Placental epithelial cell (primary cell): Measurements from ENCODE around the gene C6orf141. TPM values are rescaled to one million over a fixed set of nuclear protein-coding genes. Genes with fewer than 3 reads are reported as not detected.

Experiments
- total RNA-seq: library from RNA; depleted of rRNA; stranded (reverse); fragments of >200 nt; gene quantifications from 2 replicates; pipeline ENCODE4 v1.2.3, GENCODE V29; 2012

The C6orf141 gene
- not detected in 2 replicates for total RNA-seq

GRCh38 chr6:49550492-49551077 lies at the start of gene C6orf141:
Gene C6orf141 (plus strand): TSS chr6:49550668. CDS start chr6:49550793, 125 bp downstream.

Other genes starting within 250 kb of the C6orf141 start
- gene MMUT, start 87.4 kb upstream of the C6orf141 start, total RNA-seq = 8.6 and 11.9 TPM in 2 replicates
- gene CENPQ, start 87.3 kb upstream of the C6orf141 start, total RNA-seq = 3.7 and 3.9 TPM in 2 replicates
- not detected in 2 replicates for gene GLYATL3, start 50.7 kb upstream of the C6orf141 start, total RNA-seq
- not detected in 2 replicates for gene RHAG, start 86.2 kb downstream of the C6orf141 start, total RNA-seq
- not detected in 2 replicates for gene CRISP2, start 162.9 kb downstream of the C6orf141 start, total RNA-seq
- gene CRISP3, start 193.7 kb downstream of the C6orf141 start, total RNA-seq = not detected in 2 replicates
- gene PGK2, start 236.6 kb downstream of the C6orf141 start, total RNA-seq = not detected in 2 replicates